Endothelial cell of umbilical vein (primary cell): ENCODE data around the gene UQCRHL. TPM values are rescaled to one million over a fixed set of nuclear protein-coding genes. Genes with fewer than 3 reads are reported as not detected.
"Not testable (repeated sequence)": the region's sequence is repeated elsewhere in the genome, so short reads cannot be mapped to it uniquely, and the experiment has no call there.

Source experiments
- BruUV-seq: library from RNA; stranded (reverse); fragments of 400-500 nt; replicated peaks from 2 replicates; lab custom pipeline; 2021; lab: Mats Ljungman, UMichigan
- CTCF ChIA-PET: fragments of 300-600, 350-600 bp; sonication (Branson Sonifier 250); formaldehyde crosslinking; loops from one replicate; lab custom pipeline; 2021; ENCODE audit warnings: antibody characterized with exemption, inconsistent platforms; lab: Charles Lee
- POLR2A ChIA-PET: fragments of 300-600, 350-600 bp; sonication (Branson Sonifier 250); formaldehyde crosslinking; loops from one replicate; lab custom pipeline; 2021; ENCODE audit warnings: antibody characterized with exemption, inconsistent platforms; lab: Charles Lee
- DNase-seq: peaks from one replicate; pipeline ENCODE4 v3.0.0-alpha.2; 2011; ENCODE audit warnings: low read depth, low spot score
- FAIRE-seq: peaks from 2 replicates; lab custom pipeline; 2011; peaks lifted over from hg19 to GRCh38; lab: Jason Lieb, UNC
- H2AFZ ChIP-seq: 2 replicates; pipeline ENCODE4 v1.6.0; 2012; ENCODE audit warnings: low read depth, low read length, control low read depth, inconsistent platforms
- H3K27ac ChIP-seq: 2 replicates; pipeline ENCODE4 v1.5.1; 2011; ENCODE audit warnings: low read depth, mild to moderate bottlenecking, control low read depth, low read length, moderate library complexity; ENCODE audit not compliant: insufficient read depth
- H3K27me3 ChIP-seq, 2 experiments: 2 replicates each; pipeline versions ENCODE4 v1.6.0 to v1.6.1; 2011; ENCODE audit warnings: low read length in 2 of 2, mixed read lengths in 1 of 2; ENCODE audit not compliant: control insufficient read depth in 2 of 2, insufficient read depth in 2 of 2
- H3K36me3 ChIP-seq, 2 experiments: 2 replicates in 1 of 2; 3 replicates in 1 of 2; pipeline ENCODE4 v1.5.1; 2011; ENCODE audit warnings: low read length in 2 of 2, mild to moderate bottlenecking in 1 of 2, moderate library complexity in 1 of 2; ENCODE audit not compliant: control insufficient read depth in 2 of 2, insufficient read depth in 2 of 2; ENCODE audit errors: extremely low read depth in 1 of 2
- H3K4me1 ChIP-seq: 3 replicates; pipeline ENCODE4 v1.5.1; 2011; ENCODE audit warnings: mild to moderate bottlenecking, low read length; ENCODE audit not compliant: control insufficient read depth, insufficient read depth; ENCODE audit errors: extremely low read depth
- H3K4me2 ChIP-seq: 2 replicates; pipeline ENCODE4 v1.6.1; 2011; ENCODE audit warnings: low read length, control low read depth, mixed read lengths; ENCODE audit not compliant: insufficient read depth
- H3K4me3 ChIP-seq, 3 experiments: fragments of 200-600 bp in 1 of 3; sonication (generic), shearing (Covaris generic) in 1 of 3; replicated peaks in 1 of 3; 2 replicates each; pipeline ENCODE4 v1.5.1; 2011 to 2016; ENCODE audit warnings: control low read depth in 3 of 3, low read length in 3 of 3, mild to moderate bottlenecking in 2 of 3, inconsistent platforms in 1 of 3, low read depth in 1 of 3, moderate library complexity in 1 of 3; ENCODE audit not compliant: insufficient read depth in 1 of 3
- H3K79me2 ChIP-seq: 2 replicates; pipeline ENCODE4 v1.6.0; 2012; ENCODE audit warnings: low read length, inconsistent platforms; ENCODE audit not compliant: control insufficient read depth, insufficient read depth
- H3K9ac ChIP-seq: replicated peaks from 2 replicates; pipeline ENCODE3; 2011; ENCODE audit warnings: low read length, control low read depth; ENCODE audit not compliant: insufficient read depth; ENCODE audit errors: extremely low read depth
- H3K9me1 ChIP-seq: replicated peaks from 3 replicates; pipeline ENCODE4 v1.6.0; 2011; ENCODE audit warnings: mild to moderate bottlenecking, low read length; ENCODE audit not compliant: control insufficient read depth, insufficient read depth; ENCODE audit errors: extremely low read depth
- H3K9me3 ChIP-seq: replicated peaks from 2 replicates; pipeline ENCODE4 v1.5.1; 2012; ENCODE audit warnings: low read length, inconsistent platforms; ENCODE audit not compliant: control insufficient read depth, insufficient read depth
- H4K20me1 ChIP-seq: replicated peaks from 2 replicates; pipeline ENCODE3; 2011; ENCODE audit warnings: mild to moderate bottlenecking, low read length; ENCODE audit not compliant: control insufficient read depth, insufficient read depth; ENCODE audit errors: extremely low read depth
- CTCF ChIP-seq, 2 donors: IDR thresholded peaks; 1 replicate in 1 of 2; 2 replicates in 1 of 2; pipeline ENCODE4 v1.5.1; 2011; ENCODE audit warnings: low read length in 2 of 2, mild to moderate bottlenecking in 2 of 2, moderate library complexity in 2 of 2, control low read depth in 1 of 2, inconsistent platforms in 1 of 2, low read depth in 1 of 2; ENCODE audit not compliant: insufficient read depth in 1 of 2; ENCODE audit errors: extremely low read depth in 1 of 2
- EZH2 ChIP-seq: IDR thresholded peaks from 2 replicates; pipeline ENCODE4 v1.6.1; 2012; ENCODE audit warnings: borderline replicate concordance, low read depth, mild to moderate bottlenecking, moderate library complexity, low read length, inconsistent platforms; ENCODE audit not compliant: severe bottlenecking
- FOS ChIP-seq: IDR thresholded peaks from 2 replicates; pipeline ENCODE4 v1.6.1; 2011; ENCODE audit warnings: mild to moderate bottlenecking, low read length, moderate library complexity, borderline replicate concordance; ENCODE audit not compliant: insufficient read depth
- GATA2 ChIP-seq: IDR thresholded peaks from 2 replicates; pipeline ENCODE4 v1.7.0; 2011; ENCODE audit warnings: low read depth, mild to moderate bottlenecking, moderate library complexity, mixed read lengths, low read length; ENCODE audit not compliant: insufficient read length, insufficient read depth
- JUN ChIP-seq: IDR thresholded peaks from 2 replicates; pipeline ENCODE4 v1.6.1; 2011; ENCODE audit warnings: borderline replicate concordance, low read depth; ENCODE audit not compliant: insufficient read length, insufficient read depth
- MAX ChIP-seq: IDR thresholded peaks from 2 replicates; pipeline ENCODE4 v1.6.1; 2011; ENCODE audit not compliant: insufficient read depth, insufficient read length
- MYC ChIP-seq: IDR thresholded peaks from one replicate; pipeline ENCODE4 v1.6.1; 2011; ENCODE audit warnings: mild to moderate bottlenecking, low read depth, low read length
- POLR2A ChIP-seq: IDR thresholded peaks from 2 replicates; pipeline ENCODE4 v1.6.1; 2012; ENCODE audit warnings: low read depth, mild to moderate bottlenecking, control low read depth, low read length
- POLR2AphosphoS5 ChIP-seq: IDR thresholded peaks from 2 replicates; pipeline ENCODE4 v1.6.1; 2012; ENCODE audit warnings: low read depth, mild to moderate bottlenecking, control low read depth, low read length, moderate library complexity; ENCODE audit not compliant: insufficient read depth
- dilution Hi-C: fragments of 300-500 bp; cut with MboI; formaldehyde crosslinking; loops from one replicate; pipeline ENCODE4 v1.15.0; 2019; ENCODE audit warnings: low sequenced_read_pairs; ENCODE audit not compliant: extremely low pct_ligation_motif_present
- intact Hi-C: fragments of 100-400 bp; cut with micrococcal nuclease; formaldehyde crosslinking; loops from one replicate; pipeline ENCODE4 v1.10.0; 2022
- polyA plus RNA-seq, 4 experiments: library from polyadenylated mRNA; depleted of rRNA in 3 of 4; stranded (reverse) in 3 of 4; unstranded in 1 of 4; fragments of >200 nt; gene quantifications; 2 replicates each; pipeline versions ENCODE4 v1.2.1 to v1.2.3, GENCODE V29; 2011 to 2012; ENCODE audit warnings: missing spikeins in 1 of 4
- total RNA-seq: library from RNA; stranded (reverse); gene quantifications from 2 replicates; pipeline ENCODE4 v1.2.3, GENCODE V29; 2021

UQCRHL gene
- total and polyA plus RNA-seq, 2 donors (not counting 3 experiments of a cell fraction or from before 2014, with no cell fraction given), result 0.92 to 1.4 TPM

GRCh38 chr1:15836772-15837669 lies 29.6 kb upstream of the UQCRHL start:
- DNase-seq (peak; percentile 23), FAIRE-seq (no peak)
- ChIA-PET POLR2A (interaction anchor here (0.7 to 1.5 kb wide), 5 partner anchors 10 to 241 kb away, joined by 3 to 5 read pairs (median 4); partner anchors contain the start of gene SPEN), CTCF (interaction anchor here (0.8 to 2.1 kb wide), 2 partner anchors 10 to 21 kb away, joined by 4 to 8 read pairs; partner anchors contain the start of gene SPEN)
- peak overlapping the region in 1 of 3 experiments; percentile 1 for H3K4me3 ChIP-seq
- H3K4me1 ChIP-seq, result peaks cover 3% of the 10 kb centered on the region
- no peaks in the 10 kb centered on the region for H3K9me3 ChIP-seq
- H3K79me2 ChIP-seq, result peaks cover 8% of the 10 kb centered on the region
- no TSS peak for BruUV-seq
- no peaks in the 10 kb centered on the region for H3K9me1 ChIP-seq
- peak overlapping the region; percentile 47 for H2AFZ ChIP-seq
- no peak overlapping the region for H3K9ac ChIP-seq
- no peak overlapping the region for H3K27ac ChIP-seq
- no peaks in the 10 kb centered on the region for H3K27me3 ChIP-seq
- H4K20me1 ChIP-seq, result no peaks in the 10 kb centered on the region
- intact Hi-C loops, result no loop called here
- no peak for TF ChIP-seq MYC
- TF ChIP-seq CTCF (IDR thresholded peaks at IDR 0.05; ENCODE audit: extremely low read depth in 1 of 2, insufficient read depth in 1 of 2, low read depth in 1 of 2, low read length in 2 of 2), result no peak
- TF ChIP-seq MAX, result no peak
- no peak for TF ChIP-seq EZH2
- no peak for TF ChIP-seq FOS
- no peak for TF ChIP-seq POLR2A
- TF ChIP-seq JUN, result no peak
- TF ChIP-seq GATA2, result no peak
- no peak for TF ChIP-seq POLR2AphosphoS5
- dilution Hi-C loops, result no loop called here
- peak overlapping the region; percentile 2 for H3K4me2 ChIP-seq
- H3K36me3 ChIP-seq, result no peaks in the 10 kb centered on the region

GRCh38 chr1:15836511-15836771 lies 29.0 kb upstream of the UQCRHL start:
- H3K9ac ChIP-seq, H2AFZ ChIP-seq, H3K9me3 ChIP-seq, H3K79me2 ChIP-seq, BruUV-seq, intact Hi-C loops, H3K27me3 ChIP-seq, H3K4me1 ChIP-seq, H4K20me1 ChIP-seq, FAIRE-seq, dilution Hi-C loops, H3K36me3 ChIP-seq, H3K9me1 ChIP-seq, DNase-seq, H3K27ac ChIP-seq: not testable (repeated sequence)
- CTCF ChIA-PET, result interaction anchor here (1.0 kb wide), 2 partner anchors 11 to 21 kb away, joined by 3 to 4 read pairs; partner anchors contain the start of gene SPEN
- POLR2A ChIA-PET, result interaction anchor here (1.0 to 1.5 kb wide), 4 partner anchors 9 to 42 kb away, joined by 3 to 5 read pairs (median 4); partner anchors contain the start of gene SPEN
- Histone ChIP-seq H3K4me3 (peak overlapping the region in 1 of 3 experiments; percentile 48), H3K4me2 (peak overlapping the region; percentile 17)
